Heart left ventricle (tissue), 16 donors: ENCODE results near the gene IREB2. TPM values are rescaled to one million over a fixed set of nuclear protein-coding genes. Genes with fewer than 3 reads are reported as not detected.

Source experiments
- ATAC-seq, 4 donors: fragments of 200-7000 bp; cut with Tn5 transposase; one replicate each; pipeline ENCODE4 v1.9.1; 2020 to 2022; ENCODE audit warnings: moderate library complexity in 4 of 4, mild to moderate bottlenecking in 3 of 4, moderate number of reproducible peaks in 1 of 4
- DNase-seq, 5 donors: peaks; one replicate each; pipeline ENCODE4 v3.0.0-alpha.2; 2020
- H3K27ac ChIP-seq, 12 donors: fragments of 200-600 bp; sonication (generic) in 4 of 12; one replicate each; pipeline versions ENCODE4 v1.5.0 to v1.8.0; 2016 to 2022; ENCODE audit warnings: mild to moderate bottlenecking in 2 of 12
- H3K27me3 ChIP-seq, 9 donors: fragments of 200-600 bp; sonication (generic) in 2 of 9; one replicate each; pipeline versions ENCODE4 v1.5.1 to v1.8.0; 2016 to 2022; ENCODE audit warnings: mild to moderate bottlenecking in 3 of 9
- H3K36me3 ChIP-seq, 9 donors: fragments of 200-600 bp; sonication (generic) in 2 of 9; one replicate each; pipeline versions ENCODE4 v1.5.0 to v1.8.0; 2018 to 2022; ENCODE audit warnings: mild to moderate bottlenecking in 2 of 9
- H3K4me1 ChIP-seq, 12 donors: fragments of 200-600 bp; sonication (generic) in 4 of 12; one replicate each; pipeline versions ENCODE4 v1.5.0 to v1.8.0; 2016 to 2022; ENCODE audit warnings: mild to moderate bottlenecking in 3 of 12
- H3K4me3 ChIP-seq, 12 donors: fragments of 200-600 bp; sonication (generic) in 4 of 12; one replicate each; pipeline versions ENCODE4 v1.5.0 to v1.8.0; 2017 to 2022; ENCODE audit warnings: mild to moderate bottlenecking in 9 of 12, moderate library complexity in 4 of 12
- H3K9me3 ChIP-seq, 12 donors: fragments of 200-600 bp; sonication (generic) in 4 of 12; one replicate each; pipeline versions ENCODE4 v1.5.0 to v1.8.0; 2016 to 2022; ENCODE audit warnings: mild to moderate bottlenecking in 1 of 12
- CTCF ChIP-seq, 12 donors: fragments of 200-600 bp; sonication (generic) in 4 of 12; IDR thresholded peaks; one replicate each; pipeline versions ENCODE4 v1.5.0 to v1.8.0; 2018 to 2022; ENCODE audit warnings: antibody characterized with exemption in 12 of 12, mild to moderate bottlenecking in 5 of 12
- POLR2A ChIP-seq, 2 donors: fragments of 450-650 bp; IDR thresholded peaks; one replicate each; pipeline ENCODE4 v1.6.1; 2017; ENCODE audit warnings: antibody characterized with exemption in 2 of 2, mild to moderate bottlenecking in 2 of 2, moderate library complexity in 2 of 2
- WGBS, 4 donors: extraction: QIAGEN DNeasy Blood & Tissue Kit in 2 of 4; methylation state at CpG; one replicate each; pipeline versions ENCODE4 v1.1.5 to v1.1.7; 2013 to 2018; 5-methylcytosine and 5-hydroxymethylcytosine counted together
- intact Hi-C, 10 donors: fragments of 100-400 bp; cut with DNase I; formaldehyde crosslinking; loops; one replicate each; pipeline versions ENCODE4 v1.11.1 to v1.14.2; 2022
- polyA plus RNA-seq, 2 donors: library from polyadenylated mRNA; stranded (reverse); fragments of 200-250 nt; gene quantifications; one replicate each; pipeline ENCODE4 v1.2.3, GENCODE V29; 2013
- total RNA-seq, 9 donors: library from RNA; depleted of rRNA in 2 of 9; stranded (reverse); fragments of >200 nt in 2 of 9; fragmentation: NEBNext Ultra II Directional in 3 of 9; extraction: Animal tissue kit (Norgen Biotek cat#: 25700) in 3 of 9; gene quantifications; one replicate each; pipeline versions ENCODE4 v1.1.0 to v1.2.4, GENCODE V29; 2016 to 2023
- donor health status: ischemic (EF 13 %, LVEDD 7.1; RV severe dilation, severe dysfunction).
- donor health status: healthy with polysubstance abuse.
- donor health status: DM: no; HTN: yes; CAD: no.
- donor health status: DM: no; HTN: no; CAD: no.
- donor health status: ischemic (EF 25% LVEDD 6.9; RV normal size, moderate dysfunction).
- donor health status: ischemic (EF 25% LVEDD 5.7; RV mildly dilated, moderate dysfunction).
- donor health status: healthy.
- donor health status: DM: yes; HTN: yes; CAD: no.
- donor health status: ischemic (EF 35%, LVEDD 5.7; RV mildly dilated, moderate dysfunction).
- donor health status: nonischemic (EF 11% LVEDD 7.7; RV severe dilation, severe dysfunction).
- donor health status: DM: yes; HTN: yes; CAD: no.
- donor health status: PGD.
- donor health status: ischemic (EF 29% LVEDD 5.4; RV normal size, mild dysfunction).
- donor health status: nonischemic (EF 23%, LVEDD 6.1; RV moderate dilation, normal function).

The IREB2 gene
- total and polyA plus RNA-seq, 11 donors = 6.3 to 50.0 (median 29.5) TPM

- H3K27ac ChIP-seq = no peak overlapping the region
- no peaks in the 10 kb centered on the region for H3K9me3 ChIP-seq
- H3K4me1 ChIP-seq = no peaks in the 10 kb centered on the region
- H3K36me3 ChIP-seq = peaks cover 0 to 59% (median 54%) of the 10 kb centered on the region in 9 donors
- no peak overlapping the region for H3K4me3 ChIP-seq
- intact Hi-C loops = no loop called here
- ATAC-seq (no peak), DNase-seq (no peak)
- WGBS, 4 donors = 79 to 87% (median 83%) methylated on average over 3 of the region's 3 CpGs
- no peaks in the 10 kb centered on the region for H3K27me3 ChIP-seq
- no peak for TF ChIP-seq POLR2A (IDR thresholded peaks at IDR 0.05)
- no peak for TF ChIP-seq CTCF (IDR thresholded peaks at IDR 0.05)
Observed at GRCh38 chr15:78550815-78551214, 112.8 kb downstream of the IREB2 start.

Other genes with a start within 250 kb of the IREB2 start
- gene ACSBG1, start 203.7 kb upstream of the IREB2 start, total RNA-seq = 1 to 10 TPM in 1 of 9 donors, under 1 TPM in 3, not detected in 5; 0.05 to 1.2 (median 0.06) TPM
- 1 to 10 TPM in 1 of 2 donors, under 1 TPM in 1; 0.25 to 1.0 TPM for gene ACSBG1, start 203.7 kb upstream of the IREB2 start, polyA plus RNA-seq
- 100 to 1,000 TPM in 4 of 9 donors, 10 to 100 TPM in 5; 63.0 to 503 (median 94.6) TPM for gene DNAJA4, start 173.7 kb upstream of the IREB2 start, total RNA-seq
- 100 to 1,000 TPM in 1 of 2 donors, 10 to 100 TPM in 1; 62.3 to 296 TPM for gene DNAJA4, start 173.7 kb upstream of the IREB2 start, polyA plus RNA-seq
- gene SKIC8, start 138.6 kb upstream of the IREB2 start, total RNA-seq = 10 to 100 TPM; 20.8 to 34.4 (median 27.8) TPM
- 10 to 100 TPM; 28.2 to 50.2 TPM for gene SKIC8, start 138.6 kb upstream of the IREB2 start, polyA plus RNA-seq
- gene CRABP1, start 97.9 kb upstream of the IREB2 start, total RNA-seq = under 1 TPM in 1 of 9 donors, not detected in 8; 0.46 TPM
- gene CRABP1, start 97.9 kb upstream of the IREB2 start, polyA plus RNA-seq = not detected
- gene HYKK, start 69.4 kb downstream of the IREB2 start, total RNA-seq = 1 to 10 TPM; 4.1 to 8.7 (median 6.8) TPM
- gene HYKK, start 69.4 kb downstream of the IREB2 start, polyA plus RNA-seq = 1 to 10 TPM; 2.6 to 3.3 TPM
- gene PSMA4, start 102.2 kb downstream of the IREB2 start, total RNA-seq = 100 to 1,000 TPM in 8 of 9 donors, 10 to 100 TPM in 1; 97.2 to 153 (median 115) TPM
- 100 to 1,000 TPM; 158 to 228 TPM for gene PSMA4, start 102.2 kb downstream of the IREB2 start, polyA plus RNA-seq
- gene CHRNA5, start 127.3 kb downstream of the IREB2 start, total RNA-seq = 1 to 10 TPM in 7 of 9 donors, under 1 TPM in 2; 0.64 to 4.0 (median 1.5) TPM
- gene CHRNA5, start 127.3 kb downstream of the IREB2 start, polyA plus RNA-seq = 1 to 10 TPM; 1.0 to 1.5 TPM
- gene CHRNA3, start 182.8 kb downstream of the IREB2 start, total RNA-seq = 1 to 10 TPM in 2 of 9 donors, under 1 TPM in 4, not detected in 3; 0.07 to 6.9 (median 0.32) TPM
- gene CHRNA3, start 182.8 kb downstream of the IREB2 start, polyA plus RNA-seq = under 1 TPM in 1 of 2 donors, not detected in 1; 0.06 TPM
- under 1 TPM in 1 of 9 donors, not detected in 8; 0.21 TPM for gene CHRNB4, start 203.0 kb downstream of the IREB2 start, total RNA-seq
- gene CHRNB4, start 203.0 kb downstream of the IREB2 start, polyA plus RNA-seq = not detected